ENCODE measurements around the gene RNASEH2C.

RNASEH2C gene

DNA sequence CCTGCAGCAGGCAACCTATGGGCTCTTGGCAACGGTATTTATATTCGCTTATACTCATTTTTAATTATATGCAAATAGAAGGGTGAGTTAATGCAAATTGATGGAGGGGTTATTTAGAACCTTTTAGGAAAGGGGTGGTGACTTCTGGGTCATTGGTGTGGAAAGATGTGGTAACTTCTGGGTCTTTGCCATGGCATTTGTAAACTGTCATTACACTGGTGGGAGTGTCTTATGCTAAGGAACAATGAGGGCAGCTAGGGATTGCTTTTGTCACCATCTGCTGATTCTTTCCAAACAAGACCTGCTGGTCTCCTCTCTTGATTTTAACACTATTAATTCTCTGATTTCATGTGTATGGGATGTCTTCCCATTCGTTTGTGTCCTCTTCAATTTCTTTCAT is 20.2 kb downstream of the RNASEH2C start:
- H3K27ac ChIP-seq = no peak overlapping the region
- H3K79me2 ChIP-seq (ENCODE audit: insufficient read depth, low read depth) = no peaks in the 10 kb centered on the region
- no peak overlapping the region for H3K9ac ChIP-seq
- H2AFZ ChIP-seq (ENCODE audit: low read depth) = no peak overlapping the region
- H3K27me3 ChIP-seq (ENCODE audit: insufficient read depth, low read depth) = 0 out of 2 replicates have a peak, but pooled peaks cover 4% of the 10 kb centered on the region
- TF ChIP-seq CTCF (conservative IDR thresholded peaks at IDR 0.05; ENCODE audit: low read depth, low read length) = no peak
- H3K4me2 ChIP-seq = no peak overlapping the region
- no peaks in the 10 kb centered on the region for H4K20me1 ChIP-seq (ENCODE audit: insufficient read depth)
- H3K4me1 ChIP-seq (ENCODE audit: low read depth, poor library complexity, severe bottlenecking) = no peaks in the 10 kb centered on the region
- no peak overlapping the region for H3K4me3 ChIP-seq (IDR thresholded peaks at IDR 0.05; ENCODE audit: insufficient read depth, low read depth, low read length)
- no peaks in the 10 kb centered on the region for H3K36me3 ChIP-seq (ENCODE audit: insufficient read depth)

- no peak overlapping the region for H3K9ac ChIP-seq
- no peak overlapping the region for H3K4me3 ChIP-seq (IDR thresholded peaks at IDR 0.05; ENCODE audit: insufficient read depth, low read depth, low read length)
- no peak for TF ChIP-seq CTCF (conservative IDR thresholded peaks at IDR 0.05; ENCODE audit: low read depth, low read length)
- H4K20me1 ChIP-seq (ENCODE audit: insufficient read depth) = no peaks in the 10 kb centered on the region
- H3K27me3 ChIP-seq (ENCODE audit: insufficient read depth, low read depth) = 0 out of 2 replicates have a peak, but pooled peaks cover 4% of the 10 kb centered on the region
- H3K4me1 ChIP-seq (ENCODE audit: low read depth, poor library complexity, severe bottlenecking) = no peaks in the 10 kb centered on the region
- H3K79me2 ChIP-seq (ENCODE audit: insufficient read depth, low read depth) = no peaks in the 10 kb centered on the region
- no peak overlapping the region for H3K27ac ChIP-seq
- no peaks in the 10 kb centered on the region for H3K36me3 ChIP-seq (ENCODE audit: insufficient read depth)
- no peak overlapping the region for H3K4me2 ChIP-seq
- no peak overlapping the region for H2AFZ ChIP-seq (ENCODE audit: low read depth)
These were observed 21.3 kb downstream of the RNASEH2C start for GRCh38 chr11:65699306-65699705.

- 0 out of 2 replicates have a peak, but pooled peaks cover 4% of the 10 kb centered on the region for H3K27me3 ChIP-seq (ENCODE audit: insufficient read depth, low read depth)
- no peak overlapping the region for H3K9ac ChIP-seq
- TF ChIP-seq CTCF (conservative IDR thresholded peaks at IDR 0.05; ENCODE audit: low read depth, low read length) = no peak
- no peaks in the 10 kb centered on the region for H3K36me3 ChIP-seq (ENCODE audit: insufficient read depth)
- no peaks in the 10 kb centered on the region for H3K4me1 ChIP-seq (ENCODE audit: low read depth, poor library complexity, severe bottlenecking)
- no peak overlapping the region for H3K27ac ChIP-seq
- H3K4me3 ChIP-seq (IDR thresholded peaks at IDR 0.05; ENCODE audit: insufficient read depth, low read depth, low read length) = no peak overlapping the region
- H3K4me2 ChIP-seq = no peak overlapping the region
- no peak overlapping the region for H2AFZ ChIP-seq (ENCODE audit: low read depth)
- no peaks in the 10 kb centered on the region for H4K20me1 ChIP-seq (ENCODE audit: insufficient read depth)
- no peaks in the 10 kb centered on the region for H3K79me2 ChIP-seq (ENCODE audit: insufficient read depth, low read depth)
These were observed 22.4 kb downstream of the RNASEH2C start for GRCh38 chr11:65698205-65698604.

DNA sequence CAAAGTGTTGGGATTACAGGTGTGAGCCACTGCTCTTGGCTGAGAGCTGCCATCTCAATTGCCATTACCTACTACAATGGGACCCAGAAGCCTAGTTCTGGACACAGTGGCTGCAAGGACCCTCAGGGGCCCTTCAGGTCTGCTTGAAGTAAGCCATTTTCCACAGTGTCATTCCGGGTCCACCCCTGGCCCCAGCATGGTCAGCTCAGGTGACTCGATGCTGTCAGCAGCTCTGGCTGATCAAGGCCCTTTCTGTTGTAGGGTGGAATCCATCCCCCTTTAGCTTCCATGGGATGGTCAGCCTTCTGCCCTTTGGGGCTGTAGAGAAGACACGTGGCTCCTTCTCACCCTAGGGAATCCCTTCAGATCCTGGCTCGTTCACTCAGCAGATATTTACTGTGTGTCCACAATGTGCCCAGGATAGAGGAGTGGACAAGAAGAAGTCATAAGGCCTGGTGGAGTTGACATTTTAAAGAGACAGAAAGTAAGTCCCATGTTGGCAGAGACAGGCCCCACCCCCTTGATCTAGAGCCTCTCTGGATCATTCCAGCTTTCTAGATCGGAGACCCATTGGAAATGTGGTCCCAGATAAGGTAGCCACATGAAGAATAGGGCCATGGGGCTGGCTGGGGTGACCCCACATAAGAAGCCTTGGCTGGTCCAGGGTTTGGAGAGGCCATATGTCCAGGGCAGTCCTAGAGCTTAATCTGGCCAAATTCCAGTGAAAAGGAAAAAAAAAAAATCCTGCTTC is 23.6 kb downstream of the RNASEH2C start:
- Histone ChIP-seq H3K27ac (no peak overlapping the region), H3K4me3 (IDR thresholded peaks at IDR 0.05; ENCODE audit: insufficient read depth, low read depth, low read length) (no peak overlapping the region), H3K27me3 (ENCODE audit: insufficient read depth, low read depth) (0 out of 2 replicates have a peak, but pooled peaks cover 4% of the 10 kb centered on the region), H3K79me2 (ENCODE audit: insufficient read depth, low read depth) (no peaks in the 10 kb centered on the region), H3K9ac (no peak overlapping the region), H3K4me2 (no peak overlapping the region), H2AFZ (ENCODE audit: low read depth) (no peak overlapping the region), H3K36me3 (ENCODE audit: insufficient read depth) (no peaks in the 10 kb centered on the region), H4K20me1 (ENCODE audit: insufficient read depth) (no peaks in the 10 kb centered on the region), H3K4me1 (ENCODE audit: low read depth, poor library complexity, severe bottlenecking) (no peaks in the 10 kb centered on the region)
- TF ChIP-seq CTCF (conservative IDR thresholded peaks at IDR 0.05; ENCODE audit: low read depth, low read length) = no peak
